ENCODE measurements around the gene PADI6. TPM values are rescaled to one million over a fixed set of nuclear protein-coding genes. Genes with fewer than 3 reads are reported as not detected.

The PADI6 gene
- total and polyA plus RNA-seq, 10 of the 15 experiments (the other 5 are each of a cell fraction or from before 2014, with no cell fraction given), result not detected

GRCh38 chr1:17381161-17381560, 9.2 kb downstream of the PADI6 start:
- intact Hi-C loops (cut with micrococcal nuclease; ENCODE audit: unreplicated experiment) (no loop called here), in situ Hi-C loops (cut with MboI) (no loop called here)
- Histone ChIP-seq H3K4me1 (ENCODE audit: control insufficient read depth, insufficient read depth, low read length) (no peaks in the 10 kb centered on the region), H3K4me3 (no peak overlapping the region), H2AFZ (ENCODE audit: control insufficient read depth, low read depth, low read length) (no peak overlapping the region), H3K9me3 (replicated peaks; ENCODE audit: control insufficient read depth, insufficient read depth, low read length) (no peaks in the 10 kb centered on the region), H3K4me2 (ENCODE audit: control insufficient read depth, insufficient read depth) (no peak overlapping the region), H4K20me1 (ENCODE audit: control insufficient read depth, insufficient read depth) (no peaks in the 10 kb centered on the region), H3K27ac (ENCODE audit: control insufficient read depth, insufficient read depth) (no peak overlapping the region), H3K9ac (ENCODE audit: control insufficient read depth, insufficient read depth, low read length) (no peak overlapping the region), H3K79me2 (ENCODE audit: control insufficient read depth, insufficient read depth, low read length) (no peaks in the 10 kb centered on the region), H3K27me3 (replicated peaks in 1 of 2; ENCODE audit: control insufficient read depth in 2 of 2, insufficient read depth in 2 of 2, low read length in 1 of 2) (peaks cover 7 to 8% of the 10 kb centered on the region in 2 experiments; a peak in 3 of 4 replicates), H3K36me3 (ENCODE audit: control insufficient read depth in 2 of 2, insufficient read depth in 2 of 2, low read length in 1 of 2) (no peaks in the 10 kb centered on the region)
- TF ChIP-seq TARDBP (IDR thresholded peaks at IDR 0.05; ENCODE audit: borderline replicate concordance) (no peak), TBL1XR1 (IDR thresholded peaks at IDR 0.05; ENCODE audit: low read depth, low read length) (no peak), JUND (IDR thresholded peaks at IDR 0.05; ENCODE audit: low read depth, low read length) (no peak), CUX1 (IDR thresholded peaks at IDR 0.05; ENCODE audit: insufficient replicate concordance, low read depth, low read length) (no peak), FOXM1 (IDR thresholded peaks at IDR 0.05; ENCODE audit: low read depth, low read length) (no peak), CHD4 (IDR thresholded peaks at IDR 0.05) (no peak), NRF1 (conservative IDR thresholded peaks at IDR 0.05; ENCODE audit: low read depth, low read length) (no peak), BACH1 (IDR thresholded peaks at IDR 0.05; ENCODE audit: borderline replicate concordance) (no peak), MYB (IDR thresholded peaks at IDR 0.05; ENCODE audit: borderline replicate concordance, low read depth, low read length) (no peak)
- TF ChIP-seq, protein P1, sequence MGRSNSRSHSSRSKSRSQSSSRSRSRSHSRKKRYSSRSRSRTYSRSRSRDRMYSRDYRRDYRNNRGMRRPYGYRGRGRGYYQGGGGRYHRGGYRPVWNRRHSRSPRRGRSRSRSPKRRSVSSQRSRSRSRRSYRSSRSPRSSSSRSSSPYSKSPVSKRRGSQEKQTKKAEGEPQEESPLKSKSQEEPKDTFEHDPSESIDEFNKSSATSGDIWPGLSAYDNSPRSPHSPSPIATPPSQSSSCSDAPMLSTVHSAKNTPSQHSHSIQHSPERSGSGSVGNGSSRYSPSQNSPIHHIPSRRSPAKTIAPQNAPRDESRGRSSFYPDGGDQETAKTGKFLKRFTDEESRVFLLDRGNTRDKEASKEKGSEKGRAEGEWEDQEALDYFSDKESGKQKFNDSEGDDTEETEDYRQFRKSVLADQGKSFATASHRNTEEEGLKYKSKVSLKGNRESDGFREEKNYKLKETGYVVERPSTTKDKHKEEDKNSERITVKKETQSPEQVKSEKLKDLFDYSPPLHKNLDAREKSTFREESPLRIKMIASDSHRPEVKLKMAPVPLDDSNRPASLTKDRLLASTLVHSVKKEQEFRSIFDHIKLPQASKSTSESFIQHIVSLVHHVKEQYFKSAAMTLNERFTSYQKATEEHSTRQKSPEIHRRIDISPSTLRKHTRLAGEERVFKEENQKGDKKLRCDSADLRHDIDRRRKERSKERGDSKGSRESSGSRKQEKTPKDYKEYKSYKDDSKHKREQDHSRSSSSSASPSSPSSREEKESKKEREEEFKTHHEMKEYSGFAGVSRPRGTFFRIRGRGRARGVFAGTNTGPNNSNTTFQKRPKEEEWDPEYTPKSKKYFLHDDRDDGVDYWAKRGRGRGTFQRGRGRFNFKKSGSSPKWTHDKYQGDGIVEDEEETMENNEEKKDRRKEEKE (IDR thresholded peaks at IDR 0.05), result no peak
- ATAC-seq (no peak), FAIRE-seq (no peak), DNase-seq (ENCODE audit: low read depth, low spot score) (no peak)
- ChIA-PET POLR2A (no interaction called here), RAD21 (ENCODE audit: unreplicated experiment) (no interaction called here), CTCF (no interaction called here), SMC1A (ENCODE audit: uncharacterized antibody, unreplicated experiment) (no interaction called here)
- no TSS peak for BruUV-seq (replicated peaks)
- WGBS (ENCODE audit: insufficient coverage, insufficient replicate concordance, low lambda C conversion rate, missing lambda C conversion rate), result 47% methylated on average over 2 of the region's 2 CpGs
